WI38 (cell line): ENCODE results near the gene RAB40C.

Source experiments
- H3K4me3 ChIP-seq: 2 replicates; pipeline ENCODE4 v1.5.1; 2011; ENCODE audit warnings: low read depth, mild to moderate bottlenecking, control low read depth, low read length
- TF ChIP-seq, protein P1 (sequence below): IDR thresholded peaks from 2 replicates; pipeline ENCODE4 v1.5.1; 2012; ENCODE audit warnings: low read depth, mild to moderate bottlenecking, control low read depth, low read length

RAB40C gene

DNA sequence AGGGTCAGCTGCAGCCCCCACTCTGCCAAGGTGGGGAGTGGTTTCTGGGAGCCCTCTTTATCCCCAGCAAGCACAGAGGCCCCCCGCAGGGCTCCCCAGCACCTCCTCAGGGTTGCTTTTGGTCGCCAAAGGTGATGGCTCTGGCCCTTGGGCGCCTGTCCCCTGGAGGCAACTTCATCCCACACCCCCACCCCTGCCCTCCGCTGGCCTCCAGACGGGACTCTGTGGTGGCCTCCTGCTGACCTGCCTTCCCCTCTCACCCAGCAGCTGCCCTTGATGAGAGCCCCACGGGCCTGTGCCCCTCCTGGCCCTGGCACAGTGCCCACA is 70.2 kb downstream of the RAB40C start:
- TF ChIP-seq, protein P1, sequence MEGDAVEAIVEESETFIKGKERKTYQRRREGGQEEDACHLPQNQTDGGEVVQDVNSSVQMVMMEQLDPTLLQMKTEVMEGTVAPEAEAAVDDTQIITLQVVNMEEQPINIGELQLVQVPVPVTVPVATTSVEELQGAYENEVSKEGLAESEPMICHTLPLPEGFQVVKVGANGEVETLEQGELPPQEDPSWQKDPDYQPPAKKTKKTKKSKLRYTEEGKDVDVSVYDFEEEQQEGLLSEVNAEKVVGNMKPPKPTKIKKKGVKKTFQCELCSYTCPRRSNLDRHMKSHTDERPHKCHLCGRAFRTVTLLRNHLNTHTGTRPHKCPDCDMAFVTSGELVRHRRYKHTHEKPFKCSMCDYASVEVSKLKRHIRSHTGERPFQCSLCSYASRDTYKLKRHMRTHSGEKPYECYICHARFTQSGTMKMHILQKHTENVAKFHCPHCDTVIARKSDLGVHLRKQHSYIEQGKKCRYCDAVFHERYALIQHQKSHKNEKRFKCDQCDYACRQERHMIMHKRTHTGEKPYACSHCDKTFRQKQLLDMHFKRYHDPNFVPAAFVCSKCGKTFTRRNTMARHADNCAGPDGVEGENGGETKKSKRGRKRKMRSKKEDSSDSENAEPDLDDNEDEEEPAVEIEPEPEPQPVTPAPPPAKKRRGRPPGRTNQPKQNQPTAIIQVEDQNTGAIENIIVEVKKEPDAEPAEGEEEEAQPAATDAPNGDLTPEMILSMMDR = no peak
- no peak overlapping the region for H3K4me3 ChIP-seq

DNA sequence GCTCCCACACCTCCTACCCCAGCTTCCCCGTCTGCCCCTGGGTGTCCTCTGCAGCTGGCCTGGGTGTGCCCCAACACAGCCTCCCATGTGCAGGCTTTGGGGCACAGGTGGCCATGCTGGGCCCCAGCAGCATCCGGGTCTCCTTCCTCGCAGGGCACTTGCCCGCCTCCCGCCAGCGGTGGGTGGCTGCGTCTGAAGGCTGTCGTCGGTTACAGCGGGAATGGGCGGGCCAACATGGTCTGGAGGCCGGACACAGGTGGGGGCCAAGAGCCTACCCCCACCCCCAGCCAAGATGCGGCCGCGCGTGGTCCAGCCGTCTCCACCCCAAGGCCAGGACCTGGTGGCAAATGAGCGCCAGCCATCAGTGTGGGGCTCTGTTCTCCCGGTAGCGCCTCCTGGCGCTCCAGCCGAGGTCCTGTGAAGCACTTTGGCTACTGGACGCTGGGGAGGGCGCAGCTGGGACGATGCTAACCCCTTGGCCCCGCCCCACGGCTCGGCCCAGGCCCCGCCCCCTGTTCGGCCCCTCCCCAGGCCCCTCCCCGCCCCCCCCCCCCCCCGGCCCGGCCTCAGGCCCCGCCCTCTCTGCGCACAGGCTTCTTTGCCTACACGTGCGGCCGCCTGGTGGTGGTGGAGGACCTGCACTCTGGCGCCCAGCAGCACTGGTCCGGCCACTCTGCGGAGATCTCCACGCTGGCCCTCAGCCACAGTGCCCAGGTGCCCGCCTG is 70.8 kb downstream of the RAB40C start:
- TF ChIP-seq, protein P1 = no peak
- no peak overlapping the region for H3K4me3 ChIP-seq

DNA sequence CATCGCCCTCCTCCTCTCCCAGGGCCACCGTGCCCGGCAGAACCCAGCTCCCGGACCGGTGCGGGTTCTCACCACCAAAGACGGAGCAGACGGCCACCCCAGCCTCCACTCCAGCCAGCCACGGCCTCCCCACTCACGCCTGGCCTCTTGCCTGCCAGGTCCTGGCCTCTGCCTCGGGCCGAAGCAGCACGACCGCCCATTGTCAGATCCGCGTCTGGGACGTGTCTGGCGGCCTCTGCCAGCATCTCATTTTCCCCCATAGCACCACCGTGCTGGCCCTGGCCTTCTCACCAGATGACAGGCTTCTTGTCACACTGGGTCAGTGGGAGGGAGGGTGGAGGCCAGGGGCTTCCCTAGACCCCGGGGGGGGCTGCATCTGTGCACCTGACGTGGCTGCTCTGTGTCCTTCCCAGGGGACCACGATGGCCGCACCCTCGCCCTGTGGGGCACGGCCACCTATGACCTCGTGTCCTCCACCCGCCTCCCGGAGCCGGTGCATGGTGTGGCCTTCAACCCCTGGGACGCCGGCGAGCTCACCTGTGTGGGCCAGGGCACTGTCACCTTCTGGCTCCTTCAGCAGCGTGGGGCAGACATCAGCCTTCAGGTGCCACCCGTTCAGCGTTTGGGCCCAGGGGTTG is 71.4 kb downstream of the RAB40C start:
- TF ChIP-seq, protein P1 = no peak
- H3K4me3 ChIP-seq = no peak overlapping the region

DNA sequence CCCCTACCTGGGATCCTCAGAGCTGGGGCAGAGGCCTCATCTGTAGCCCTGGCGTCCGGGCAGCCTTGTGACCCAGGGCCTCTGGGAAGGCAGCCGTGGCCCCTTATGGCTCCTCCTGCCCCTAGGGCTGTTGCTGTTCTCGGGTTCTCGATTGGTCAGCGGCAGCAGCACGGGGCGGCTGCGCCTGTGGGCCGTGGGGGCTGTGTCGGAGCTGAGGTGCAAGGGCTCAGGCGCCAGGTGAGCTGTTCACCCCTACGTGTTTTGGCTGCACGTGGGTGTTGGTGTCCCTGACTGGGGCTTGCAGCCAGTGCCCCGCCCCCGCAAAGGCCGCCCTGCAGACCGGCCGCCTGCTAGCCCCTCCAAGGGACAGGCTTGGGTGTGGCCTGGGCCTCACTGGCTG is 72.2 kb downstream of the RAB40C start:
- TF ChIP-seq, protein P1 = no peak
- no peak overlapping the region for H3K4me3 ChIP-seq

DNA sequence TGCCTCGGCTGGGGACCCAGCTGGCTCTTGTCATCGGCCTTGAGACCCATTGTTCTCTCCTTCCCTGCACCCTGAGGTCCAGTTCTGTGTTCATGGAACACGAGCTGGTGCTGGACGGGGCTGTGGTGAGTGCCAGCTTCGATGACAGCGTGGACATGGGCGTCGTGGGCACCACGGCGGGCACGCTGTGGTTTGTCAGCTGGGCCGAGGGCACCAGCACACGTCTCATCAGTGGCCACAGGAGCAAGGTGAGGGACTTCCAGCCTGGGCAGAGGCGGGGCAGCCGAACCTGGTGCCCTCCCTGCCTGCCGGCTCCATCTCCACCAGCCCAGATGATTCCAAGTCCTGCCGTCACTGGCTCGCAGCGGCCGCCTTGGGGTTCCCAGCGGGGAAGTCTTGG is 72.7 kb downstream of the RAB40C start:
- H3K4me3 ChIP-seq = no peak overlapping the region
- TF ChIP-seq, protein P1 = no peak

DNA sequence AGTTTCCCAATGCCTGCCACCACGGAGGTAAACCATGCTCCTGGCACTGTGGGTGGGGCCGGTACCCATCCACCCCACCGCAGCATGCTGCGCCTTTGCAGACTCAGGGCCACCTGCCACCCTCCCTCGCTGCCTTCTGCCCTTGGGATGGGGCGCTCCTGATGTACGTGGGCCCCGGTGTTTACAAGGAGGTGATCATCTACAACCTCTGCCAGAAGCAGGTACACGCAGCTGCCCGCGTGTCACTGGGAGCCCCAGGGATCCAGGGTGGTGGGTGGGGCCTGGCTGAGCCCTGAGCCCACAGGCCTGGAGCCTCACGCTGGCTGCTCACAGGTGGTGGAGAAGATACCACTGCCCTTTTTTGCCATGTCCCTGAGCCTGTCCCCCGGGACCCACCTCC is 76.7 kb downstream of the RAB40C start:
- H3K4me3 ChIP-seq = no peak overlapping the region
- TF ChIP-seq, protein P1 = no peak

DNA sequence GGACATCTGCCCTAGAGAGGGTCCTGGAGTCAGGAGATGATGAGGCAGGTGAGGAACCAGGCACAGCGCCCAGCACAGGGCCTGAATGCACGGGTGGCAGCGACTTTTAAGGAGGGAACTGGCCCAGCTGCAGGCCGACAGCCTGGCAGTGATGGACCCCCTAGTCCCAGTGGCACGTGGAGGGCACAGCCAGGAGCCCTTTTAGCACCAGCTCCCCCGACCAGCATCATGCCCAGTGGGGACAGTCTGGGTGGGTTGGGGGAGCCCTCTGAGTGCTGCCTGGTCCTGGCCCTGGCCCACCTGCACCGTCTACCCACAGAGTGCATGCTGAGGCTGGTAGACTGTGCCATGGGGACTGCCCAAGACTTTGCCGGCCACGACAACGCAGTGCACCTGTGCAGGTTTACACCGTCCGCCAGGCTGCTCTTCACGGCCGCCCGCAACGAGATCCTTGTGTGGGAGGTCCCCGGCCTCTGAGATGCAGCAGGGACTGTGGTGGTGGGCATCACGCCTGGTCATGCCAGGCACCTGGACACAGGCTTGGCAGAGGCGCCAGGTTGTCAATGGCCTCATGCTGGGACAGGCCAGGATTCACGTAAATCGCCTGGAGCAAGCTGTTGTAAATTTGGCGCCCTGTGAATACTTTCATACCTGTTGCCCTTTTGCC is 77.4 kb downstream of the RAB40C start:
- TF ChIP-seq, protein P1 = no peak

More for the DNA sequence above, 77.4 kb downstream of the RAB40C start:
- no peak overlapping the region; the same call in 1 of the 2 replicates for H3K4me3 ChIP-seq
